ENCODE measurements around the gene ADD3. TPM values are rescaled to one million over a fixed set of nuclear protein-coding genes. Genes with fewer than 3 reads are reported as not detected.
A peak's percentile ranks its signal among the peaks of the same experiment; 100 is the strongest.

Gene ADD3
- total RNA-seq, 4 donors from 2014 or later, result 91.9 to 185 (median 155) TPM

DNA sequence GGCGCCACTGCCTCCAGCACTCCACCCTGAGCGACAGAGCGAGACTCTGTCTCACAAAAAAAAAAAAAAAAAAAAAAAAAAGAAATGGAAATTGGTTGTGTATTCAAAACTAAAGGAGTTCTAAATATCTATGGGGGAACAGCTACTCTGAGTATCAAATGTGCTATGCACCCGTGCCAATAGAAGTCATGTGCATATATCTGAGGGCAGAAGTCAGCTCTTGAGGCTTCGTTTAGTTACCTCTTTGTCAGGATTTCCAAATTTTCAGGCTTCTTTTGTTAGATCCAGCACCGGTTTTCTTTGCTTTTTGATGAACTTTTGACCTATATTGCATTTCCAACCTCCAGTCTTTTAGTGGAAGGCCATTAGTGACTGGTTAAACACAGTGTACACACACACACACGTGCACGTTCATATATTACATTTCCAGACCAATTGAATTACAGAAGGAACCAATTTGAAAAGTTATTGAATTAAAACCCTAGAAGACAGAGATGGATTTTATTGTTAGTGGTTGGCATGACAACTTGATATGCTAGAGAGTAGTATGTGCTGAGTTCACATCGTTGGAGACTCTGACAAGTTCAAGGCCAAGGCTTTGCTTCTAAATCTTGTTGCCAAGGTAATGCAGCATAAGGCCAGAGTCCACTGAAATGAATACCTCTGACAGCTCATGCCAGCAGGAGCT, 33.1 kb upstream of the ADD3 start:
- TF ChIP-seq, protein P1, sequence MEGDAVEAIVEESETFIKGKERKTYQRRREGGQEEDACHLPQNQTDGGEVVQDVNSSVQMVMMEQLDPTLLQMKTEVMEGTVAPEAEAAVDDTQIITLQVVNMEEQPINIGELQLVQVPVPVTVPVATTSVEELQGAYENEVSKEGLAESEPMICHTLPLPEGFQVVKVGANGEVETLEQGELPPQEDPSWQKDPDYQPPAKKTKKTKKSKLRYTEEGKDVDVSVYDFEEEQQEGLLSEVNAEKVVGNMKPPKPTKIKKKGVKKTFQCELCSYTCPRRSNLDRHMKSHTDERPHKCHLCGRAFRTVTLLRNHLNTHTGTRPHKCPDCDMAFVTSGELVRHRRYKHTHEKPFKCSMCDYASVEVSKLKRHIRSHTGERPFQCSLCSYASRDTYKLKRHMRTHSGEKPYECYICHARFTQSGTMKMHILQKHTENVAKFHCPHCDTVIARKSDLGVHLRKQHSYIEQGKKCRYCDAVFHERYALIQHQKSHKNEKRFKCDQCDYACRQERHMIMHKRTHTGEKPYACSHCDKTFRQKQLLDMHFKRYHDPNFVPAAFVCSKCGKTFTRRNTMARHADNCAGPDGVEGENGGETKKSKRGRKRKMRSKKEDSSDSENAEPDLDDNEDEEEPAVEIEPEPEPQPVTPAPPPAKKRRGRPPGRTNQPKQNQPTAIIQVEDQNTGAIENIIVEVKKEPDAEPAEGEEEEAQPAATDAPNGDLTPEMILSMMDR (IDR thresholded peaks at IDR 0.05), result no peak
- no peak for TF ChIP-seq POLR2A (IDR thresholded peaks at IDR 0.05)
- no peak overlapping the region for H3K4me3 ChIP-seq (ENCODE audit: low read depth, poor library complexity, severe bottlenecking)
- intact Hi-C loops (cut with DNase I; ENCODE audit: low total_unique reads), result no loop called here
- no peak for DNase-seq (ENCODE audit: low spot score in 2 of 2)
- 79 to 83% methylated on average over 9 of the region's 9 CpGs for WGBS, 2 donors

DNA sequence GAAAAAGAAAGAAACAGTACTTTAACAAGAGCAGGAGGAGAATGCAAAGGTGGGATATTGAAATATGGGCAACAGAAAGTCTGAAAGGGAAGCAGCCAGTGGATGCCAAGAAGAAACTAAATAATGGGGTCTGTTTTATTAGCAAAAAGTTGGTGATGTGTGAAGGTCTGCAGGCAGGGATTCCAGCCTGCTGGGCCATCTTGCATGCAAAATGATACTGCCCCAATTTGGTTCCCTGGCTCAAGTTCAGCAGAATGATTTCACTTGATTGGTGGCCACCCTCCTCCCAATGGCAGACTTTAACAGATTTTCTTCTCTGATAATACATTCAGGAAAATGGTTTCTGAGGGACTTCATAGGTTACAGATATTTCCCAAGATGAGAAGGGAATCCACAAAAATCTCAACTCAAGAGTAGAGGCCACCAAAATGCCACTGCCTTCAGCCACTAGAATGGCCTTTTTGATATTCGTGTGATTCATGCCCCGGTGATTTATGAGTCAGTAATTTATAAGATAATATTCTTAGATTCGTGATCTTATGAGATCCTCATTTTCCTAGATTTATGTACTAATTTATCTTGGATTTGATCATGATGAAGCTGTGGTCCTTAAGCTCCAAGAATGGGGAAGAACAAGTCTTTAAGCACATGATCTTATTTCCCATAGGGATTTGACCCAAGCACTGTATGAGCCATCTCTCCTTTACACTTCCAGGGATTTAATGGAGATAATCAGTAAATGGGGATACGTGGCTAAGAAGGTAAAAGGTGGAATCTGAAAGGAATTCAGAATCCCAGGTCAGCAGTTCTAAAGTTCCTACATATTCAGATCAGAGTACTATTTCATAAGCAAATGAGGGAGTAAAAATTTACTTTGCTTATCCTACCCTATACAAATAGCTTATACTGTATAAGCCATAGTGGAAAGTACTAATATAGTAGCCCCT, 32.3 kb upstream of the ADD3 start:
- 59 to 64% methylated on average over 4 of the region's 4 CpGs for WGBS, 2 donors

DNA sequence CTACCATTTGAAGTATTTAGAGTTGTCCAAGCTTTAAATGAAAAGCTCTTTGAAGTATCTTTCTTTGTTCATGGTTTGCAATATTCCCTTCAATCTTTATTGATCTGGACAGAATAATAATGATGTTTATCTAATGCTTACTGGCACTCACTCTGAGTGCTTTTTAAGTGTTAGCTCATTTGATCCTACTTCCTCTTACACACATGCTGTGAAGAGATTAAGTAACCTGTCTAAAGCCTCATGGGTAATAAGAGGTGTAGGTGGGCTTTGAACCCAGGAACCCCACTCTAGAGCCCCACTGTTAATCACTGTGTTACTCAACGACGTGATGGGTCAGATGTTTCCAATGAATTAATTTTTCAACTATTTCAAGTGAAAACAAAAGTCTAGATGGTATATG, 31.1 kb upstream of the ADD3 start:
- no peak for TF ChIP-seq POLR2A (IDR thresholded peaks at IDR 0.05)
- TF ChIP-seq, protein P1 (IDR thresholded peaks at IDR 0.05), result no peak
- no peak for DNase-seq (ENCODE audit: low spot score in 2 of 2)
- 65 to 72% methylated on average over 2 of the region's 2 CpGs for WGBS, 2 donors
- no peak overlapping the region for H3K4me3 ChIP-seq (ENCODE audit: low read depth, poor library complexity, severe bottlenecking)
- intact Hi-C loops (cut with DNase I; ENCODE audit: low total_unique reads), result no loop called here

More for the DNA sequence above, 32.3 kb upstream of the ADD3 start:
- H3K4me3 ChIP-seq (ENCODE audit: low read depth, poor library complexity, severe bottlenecking), result no peak overlapping the region
- DNase-seq (ENCODE audit: low spot score in 2 of 2), result no peak
- no peak for TF ChIP-seq POLR2A (IDR thresholded peaks at IDR 0.05)
- TF ChIP-seq, protein P1 (IDR thresholded peaks at IDR 0.05), result no peak
- intact Hi-C loops (cut with DNase I; ENCODE audit: low total_unique reads), result no loop called here

DNA sequence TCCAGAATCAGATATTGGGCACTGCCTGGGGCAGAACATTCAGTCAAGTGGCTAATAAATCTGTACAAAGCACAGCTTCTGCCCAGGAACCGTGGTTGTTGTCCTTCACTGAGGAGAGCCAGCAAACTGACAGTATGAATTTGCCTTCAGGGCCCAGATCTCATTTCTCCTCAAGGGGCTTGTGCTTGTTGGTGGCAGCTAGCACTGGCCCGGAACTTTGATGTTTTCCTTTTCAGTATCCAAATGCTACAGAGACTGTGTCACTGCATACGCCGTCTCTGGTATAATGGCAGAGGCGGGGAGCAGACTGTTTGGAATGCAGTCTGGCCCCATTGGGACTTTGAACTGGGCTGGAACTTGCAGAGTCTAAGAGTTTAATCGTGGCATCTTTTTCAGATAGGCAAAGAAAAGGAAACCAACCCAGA, 30.4 kb upstream of the ADD3 start:
- WGBS, 2 donors, result 43 to 51% methylated on average over 6 of the region's 6 CpGs
- no peak for DNase-seq (ENCODE audit: low spot score in 2 of 2)
- no peak overlapping the region for H3K4me3 ChIP-seq (ENCODE audit: low read depth, poor library complexity, severe bottlenecking)
- intact Hi-C loops (cut with DNase I; ENCODE audit: low total_unique reads), result no loop called here
- TF ChIP-seq, protein P1 (IDR thresholded peaks at IDR 0.05), result no peak
- no peak for TF ChIP-seq POLR2A (IDR thresholded peaks at IDR 0.05)

DNA sequence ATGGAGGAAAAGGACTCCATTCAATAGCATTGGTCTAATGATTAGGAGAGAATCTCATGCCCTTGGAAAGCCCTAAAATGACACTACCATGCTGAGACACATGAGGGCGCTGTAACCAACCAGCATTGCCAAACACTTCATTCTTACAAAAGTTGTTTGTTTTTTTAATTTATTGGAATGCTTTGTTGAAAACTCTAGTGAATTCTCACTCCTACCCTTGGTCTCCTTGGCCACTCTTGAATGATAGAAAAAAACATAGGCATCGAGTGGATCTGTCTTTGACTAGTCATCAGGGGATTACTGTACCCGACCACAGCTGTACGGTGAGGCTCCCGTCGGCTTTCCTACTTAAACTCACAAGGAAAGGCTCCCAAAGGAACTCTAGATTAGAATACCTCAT, 29.3 kb upstream of the ADD3 start:
- WGBS, 2 donors, result 57 to 60% methylated on average over 6 of the region's 6 CpGs
- TF ChIP-seq POLR2A (IDR thresholded peaks at IDR 0.05), result no peak
- TF ChIP-seq, protein P1 (IDR thresholded peaks at IDR 0.05), result peak in 1 of 3 donors; percentile 36
- intact Hi-C loops (cut with DNase I; ENCODE audit: low total_unique reads), result no loop called here
- DNase-seq (ENCODE audit: low spot score in 2 of 2), result peak; percentile 58 to 90
- no peak overlapping the region for H3K4me3 ChIP-seq (ENCODE audit: low read depth, poor library complexity, severe bottlenecking)
